Measurements from ENCODE around the gene F13B. TPM values are rescaled to one million over a fixed set of nuclear protein-coding genes. Genes with fewer than 3 reads are reported as not detected.
A peak's percentile ranks its signal among the peaks of the same experiment; 100 is the strongest.
"Not testable (repeated sequence)": the region's sequence is repeated elsewhere in the genome, so short reads cannot be mapped to it uniquely, and the experiment has no call there.

F13B gene
- total RNA-seq, result not detected
- long read RNA-seq, result 0 reads

DNA sequence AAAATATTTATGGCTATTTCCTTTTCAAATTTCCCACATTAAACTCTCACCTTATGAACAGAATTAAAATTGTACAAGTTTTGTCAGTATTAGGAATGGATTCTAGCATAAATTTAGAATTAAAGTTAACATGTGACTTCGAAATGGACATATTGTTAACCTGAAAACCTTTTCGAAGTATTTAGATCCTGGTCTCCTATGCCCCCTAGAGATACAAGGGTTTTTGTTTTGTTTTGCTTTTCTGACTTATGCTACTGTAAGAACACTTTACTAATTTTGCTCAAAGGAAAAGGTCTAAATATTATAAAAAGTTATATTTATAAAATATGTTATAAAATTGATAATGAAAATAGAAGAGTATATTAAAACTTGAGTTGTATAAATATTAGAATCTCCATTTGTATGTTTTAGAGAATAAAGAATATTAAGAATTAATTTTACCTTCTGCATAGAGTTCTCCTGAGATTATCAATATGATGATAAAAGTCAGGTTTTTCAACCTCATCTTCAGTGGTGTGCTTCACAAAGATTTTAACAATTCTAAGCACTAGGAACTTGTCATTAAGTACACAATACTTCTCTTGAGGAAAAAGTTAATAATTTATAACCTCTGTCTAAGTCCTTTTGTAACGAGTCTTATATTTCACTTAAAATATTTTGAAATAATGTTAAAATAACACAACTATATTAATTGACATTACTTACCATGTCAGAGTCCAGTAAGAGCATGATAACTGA, at the start of gene F13B:
F13B (minus strand) TSS at position 542 of the 738 bp plus-strand sequence; CDS start at position 505, 37 bp downstream.
- intact Hi-C loops (cut with micrococcal nuclease), result no loop called here
- DNase-seq (no peak), ATAC-seq (no peak)

- intact Hi-C loops (cut with micrococcal nuclease), result no loop called here
- DNase-seq, result no peak
- ATAC-seq, result no peak
Measured at GRCh38 chr1:197116156-197116555, 49.1 kb upstream of the F13B start.

DNA sequence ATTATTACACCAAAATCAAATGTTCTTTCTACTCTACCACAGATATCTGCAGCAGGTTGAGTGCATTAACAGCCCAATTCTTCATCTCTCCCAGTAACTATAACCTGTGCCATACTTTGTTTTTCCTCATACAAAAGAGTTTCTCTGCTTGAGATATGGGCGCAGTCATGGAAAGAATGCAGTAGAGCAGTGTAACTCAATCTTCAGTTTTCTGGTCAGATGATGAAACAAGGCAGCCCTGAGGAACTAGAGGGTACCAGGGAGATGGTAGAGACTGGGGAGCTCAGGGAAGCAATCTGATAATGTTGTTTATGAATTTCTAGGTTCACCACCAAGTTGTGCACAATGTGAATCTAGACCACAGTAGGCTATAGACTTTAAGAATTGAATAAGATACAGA, 39.8 kb upstream of the F13B start:
- intact Hi-C loops (cut with micrococcal nuclease), result no loop called here
- no peak for DNase-seq
- ATAC-seq, result no peak

GRCh38 chr1:197103300-197103699, 36.2 kb upstream of the F13B start:
- peak; percentile 19 for ATAC-seq
- no peak for DNase-seq
- intact Hi-C loops (cut with micrococcal nuclease), result no loop called here

DNA sequence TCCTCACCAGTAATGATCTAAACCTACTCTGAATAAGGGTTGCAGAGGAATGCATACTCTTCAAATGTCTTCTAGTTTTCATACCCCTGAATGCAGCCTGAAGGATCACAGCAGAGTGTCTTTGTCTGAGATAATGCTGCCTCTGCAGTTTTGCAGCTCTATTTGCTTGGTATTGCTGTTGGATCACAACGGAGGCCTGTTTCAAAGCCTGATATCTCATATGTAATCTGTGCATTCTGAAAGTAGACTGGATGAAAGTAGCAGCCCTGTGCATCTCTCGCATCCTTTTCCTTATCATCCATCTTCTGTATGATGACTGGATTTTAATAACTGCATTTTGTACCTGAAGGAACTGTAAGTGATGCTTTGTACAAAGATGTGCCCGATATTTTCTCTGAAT, 34.9 kb upstream of the F13B start:
- intact Hi-C loops (cut with micrococcal nuclease), result no loop called here
- DNase-seq (no peak), ATAC-seq (no peak)

DNA sequence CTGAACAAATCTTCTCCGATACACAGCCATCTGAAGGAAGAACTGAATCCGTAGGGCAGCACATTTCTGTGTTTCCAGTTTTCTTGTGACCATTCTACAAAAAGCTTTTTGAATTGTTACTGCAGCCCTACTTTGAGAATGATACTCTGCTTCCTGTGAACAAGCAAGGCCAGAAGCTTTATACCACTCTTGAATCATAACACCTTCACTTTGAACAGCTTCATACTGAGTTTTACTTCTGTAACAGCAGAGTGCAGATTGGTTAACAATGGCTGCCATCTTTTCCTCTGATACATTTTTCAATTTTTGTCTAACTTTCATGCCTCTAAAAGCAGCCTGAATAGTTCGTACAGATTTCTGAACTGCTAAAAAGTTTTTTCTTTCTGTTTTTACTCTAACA, 33.6 kb upstream of the F13B start:
- ATAC-seq, result no peak
- DNase-seq, result no peak
- intact Hi-C loops (cut with micrococcal nuclease), result no loop called here

DNA sequence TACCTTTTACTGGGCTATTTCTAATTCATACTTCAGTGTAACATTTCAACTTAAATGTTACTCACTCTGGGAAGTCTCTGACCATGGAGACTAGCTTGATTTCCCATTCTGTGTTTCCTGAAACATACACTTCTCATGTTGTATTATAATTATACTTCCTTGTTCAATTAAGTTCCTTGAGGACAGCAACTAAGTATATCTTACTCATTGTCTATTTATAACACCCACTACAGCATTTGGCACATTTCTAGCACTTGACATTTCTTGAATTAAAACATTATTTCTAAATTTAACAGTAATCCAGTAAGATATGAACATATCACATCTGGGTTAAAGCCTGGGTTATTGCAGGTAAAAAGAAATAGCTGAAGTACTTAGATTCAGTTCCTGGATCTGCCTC, 32.4 kb upstream of the F13B start:
- ATAC-seq, result peak; percentile 48
- intact Hi-C loops (cut with micrococcal nuclease), result no loop called here
- no peak for DNase-seq

DNA sequence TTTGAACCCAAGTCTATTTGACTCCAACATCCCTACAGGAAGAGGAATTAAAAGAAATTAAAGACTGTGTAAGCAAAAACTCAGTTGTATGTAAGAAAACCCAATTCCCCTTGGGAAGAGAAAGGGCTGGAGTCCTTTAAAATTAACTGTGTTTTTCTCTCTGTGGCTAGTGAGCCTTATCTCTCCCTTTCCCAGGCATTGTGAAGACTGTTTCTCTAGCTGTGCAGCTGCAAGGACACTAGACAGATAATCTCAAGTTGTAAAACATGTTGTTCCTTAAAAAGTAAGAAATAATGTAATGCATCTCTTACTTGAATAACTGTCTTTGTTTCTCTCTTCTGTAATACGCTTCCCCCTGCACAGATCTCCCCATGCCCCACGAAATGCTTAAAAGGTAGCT, 29.9 kb upstream of the F13B start:
- DNase-seq; intact Hi-C loops (cut with micrococcal nuclease); ATAC-seq: not testable (repeated sequence)

DNA sequence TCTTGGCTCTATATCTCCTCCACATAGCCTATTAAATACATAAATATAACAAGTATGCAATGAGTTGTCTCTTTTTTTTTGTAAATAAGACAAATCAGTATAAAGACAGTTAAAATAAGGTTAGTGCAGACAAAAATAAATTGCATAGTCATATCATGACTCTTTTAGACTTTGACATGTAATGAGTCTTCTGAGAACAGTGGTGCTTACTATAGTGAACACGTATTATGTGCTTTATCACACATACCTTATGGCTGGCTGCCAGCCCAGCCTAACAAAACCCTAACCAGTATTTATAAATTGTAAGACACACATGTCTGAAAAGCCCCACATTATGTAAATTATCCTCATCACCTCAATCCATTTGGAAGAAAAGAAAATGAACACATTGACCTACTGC, 29.1 kb upstream of the F13B start:
- intact Hi-C loops (cut with micrococcal nuclease), result no loop called here
- DNase-seq (peak; percentile 20), ATAC-seq (no peak)

- intact Hi-C loops (cut with micrococcal nuclease), result no loop called here
- ATAC-seq, result no peak
- DNase-seq, result no peak
Measured at GRCh38 chr1:197093226-197093885, 26.3 kb upstream of the F13B start.

DNA sequence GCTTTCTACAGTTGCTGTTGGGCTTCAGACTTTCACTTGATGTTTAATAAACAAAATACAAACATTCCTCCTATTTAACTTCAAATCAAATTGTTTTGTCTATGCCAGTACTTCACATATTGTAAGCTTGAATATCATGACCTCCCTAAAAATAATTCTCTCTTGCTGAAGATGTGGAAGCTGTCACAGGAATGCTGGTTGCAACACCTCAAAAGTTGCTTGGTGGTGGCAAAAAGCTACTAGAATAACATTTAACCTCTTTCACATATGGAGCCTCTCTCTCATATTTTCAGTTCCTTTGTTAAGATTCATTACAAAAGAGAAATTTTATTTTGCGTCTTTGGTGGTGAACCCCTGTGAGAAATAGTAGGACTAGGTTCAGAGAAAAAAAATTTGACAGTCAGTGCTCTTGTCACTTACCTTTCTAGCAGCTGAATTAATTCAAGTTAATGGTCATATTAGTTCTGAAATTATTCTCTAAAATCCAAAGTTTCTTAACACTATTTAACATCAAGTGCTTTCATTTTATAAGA, 25.5 kb upstream of the F13B start:
- DNase-seq (no peak), ATAC-seq (no peak)
- intact Hi-C loops (cut with micrococcal nuclease), result no loop called here

- intact Hi-C loops (cut with micrococcal nuclease), result no loop called here
- ATAC-seq (no peak), DNase-seq (no peak)
Measured at GRCh38 chr1:197083474-197083873, 16.4 kb upstream of the F13B start.

DNA sequence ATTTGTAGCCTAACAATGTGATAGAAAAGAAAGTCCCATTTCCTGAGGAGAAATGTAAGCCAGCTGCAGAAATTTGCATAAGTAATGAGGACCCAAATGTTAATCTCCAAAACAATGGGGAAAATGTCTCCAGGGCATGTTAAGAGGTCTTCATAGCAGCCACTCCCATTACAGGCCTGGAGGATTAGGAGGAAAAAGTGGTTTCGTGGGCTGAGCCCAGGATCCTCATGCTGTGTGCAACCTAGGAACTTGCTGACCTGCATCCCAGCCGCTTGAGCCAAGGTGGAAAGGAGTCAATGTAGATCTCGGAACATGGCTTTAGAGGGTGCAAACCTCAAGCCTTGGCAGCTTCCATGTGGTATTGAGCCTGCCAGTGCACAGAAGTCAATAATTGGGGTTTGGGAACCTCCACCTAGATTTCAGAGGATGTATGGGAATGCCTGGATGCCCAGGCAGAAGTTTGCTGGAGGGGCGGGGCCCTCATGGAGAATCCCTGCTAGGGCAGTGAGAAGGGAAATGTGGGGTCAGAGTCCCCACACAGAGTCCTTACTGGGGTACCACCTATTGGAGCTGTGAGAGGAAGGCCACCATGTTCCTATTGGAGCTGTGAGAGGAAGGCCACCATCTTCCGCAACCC, 14.2 kb upstream of the F13B start:
- DNase-seq (no peak), ATAC-seq (no peak)
- intact Hi-C loops (cut with micrococcal nuclease), result no loop called here

DNA sequence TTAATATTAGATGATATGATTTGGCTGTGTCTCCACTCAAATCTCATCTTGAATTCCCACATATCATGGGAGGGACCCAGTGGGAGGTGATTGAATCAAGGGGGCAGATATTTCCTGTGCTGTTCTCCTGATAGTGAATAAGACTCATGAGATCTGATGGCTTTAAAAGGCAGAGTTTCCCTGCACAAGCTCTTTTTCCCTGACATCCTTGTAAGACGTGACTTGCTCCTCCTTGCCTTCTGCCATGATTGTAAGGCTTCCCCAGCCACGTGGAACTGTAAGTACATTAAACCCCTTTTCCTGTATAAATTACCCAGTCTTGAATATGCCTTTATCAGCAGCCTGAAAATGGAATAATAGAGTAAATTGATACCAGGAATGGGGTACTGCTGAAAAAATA, 13.3 kb upstream of the F13B start:
- no peak for ATAC-seq
- DNase-seq, result no peak
- intact Hi-C loops (cut with micrococcal nuclease), result no loop called here

DNA sequence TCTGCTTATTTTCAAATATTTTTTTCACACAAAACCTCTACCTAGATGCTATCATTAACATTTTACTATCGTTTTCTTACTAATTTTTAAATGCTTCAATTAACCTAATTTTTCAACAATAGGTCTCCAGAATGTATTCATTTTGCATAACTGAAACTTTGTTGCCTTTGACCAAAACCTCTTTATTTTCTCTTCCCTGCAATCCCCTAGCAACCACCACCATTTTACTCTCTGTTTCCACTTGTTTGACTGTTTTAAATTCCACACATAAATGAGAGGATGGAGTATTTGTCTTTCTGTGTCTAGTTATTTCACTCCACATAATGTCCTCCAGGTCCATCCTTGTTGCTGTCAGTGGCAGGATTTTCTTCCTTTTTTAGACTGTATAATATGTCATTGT, 9.5 kb upstream of the F13B start:
- DNase-seq (no peak), ATAC-seq (no peak)
- intact Hi-C loops (cut with micrococcal nuclease), result no loop called here

- ATAC-seq, result no peak
- intact Hi-C loops (cut with micrococcal nuclease), result no loop called here
Measured at GRCh38 chr1:197073978-197074377, 6.9 kb upstream of the F13B start.

DNA sequence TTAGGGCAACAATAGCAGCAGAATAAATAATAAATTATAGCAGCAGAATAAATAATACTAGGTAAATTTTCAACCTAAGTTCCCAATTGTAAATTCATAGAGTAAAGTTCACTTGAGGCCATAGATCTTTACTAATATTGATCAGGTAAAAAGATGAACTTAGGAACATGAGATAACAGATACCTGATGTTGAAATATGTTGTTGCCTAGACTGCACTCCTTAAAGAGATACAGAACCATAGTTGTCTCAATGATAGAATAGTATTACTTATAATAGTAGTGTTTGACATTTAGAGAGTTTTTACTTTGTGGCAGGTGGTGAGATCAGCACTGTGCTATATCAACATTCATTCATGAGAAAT, 378 bp upstream of the F13B start:
- intact Hi-C loops (cut with micrococcal nuclease), result no loop called here
- no peak for ATAC-seq
- no peak for DNase-seq

More at GRCh38 chr1:197073978-197074377, 6.9 kb upstream of the F13B start:
- DNase-seq, result no peak

DNA sequence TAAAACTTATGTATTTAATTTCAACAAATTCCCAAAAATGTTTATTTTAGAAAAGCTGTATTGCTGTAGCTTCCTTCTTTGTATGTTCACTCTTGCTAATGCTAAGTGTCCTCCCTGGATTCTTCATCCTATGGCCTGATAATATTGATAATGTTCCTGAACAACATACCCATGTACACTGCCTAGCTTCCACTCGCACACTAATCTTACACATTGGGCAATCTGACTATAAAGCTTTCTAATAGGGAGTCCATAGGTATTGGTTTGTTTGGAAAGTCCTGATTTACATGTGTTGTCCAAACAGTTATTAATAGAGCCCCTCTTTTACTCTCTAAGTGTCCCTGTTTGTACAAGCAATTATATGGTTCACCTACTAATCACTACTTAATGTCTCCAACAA, 783 bp downstream of the F13B start:
- intact Hi-C loops (cut with micrococcal nuclease), result no loop called here
- DNase-seq (no peak), ATAC-seq (no peak)

GRCh38 chr1:197065559-197065958, 1.5 kb downstream of the F13B start:
- intact Hi-C loops (cut with micrococcal nuclease), result no loop called here
- ATAC-seq (no peak), DNase-seq (no peak)

DNA sequence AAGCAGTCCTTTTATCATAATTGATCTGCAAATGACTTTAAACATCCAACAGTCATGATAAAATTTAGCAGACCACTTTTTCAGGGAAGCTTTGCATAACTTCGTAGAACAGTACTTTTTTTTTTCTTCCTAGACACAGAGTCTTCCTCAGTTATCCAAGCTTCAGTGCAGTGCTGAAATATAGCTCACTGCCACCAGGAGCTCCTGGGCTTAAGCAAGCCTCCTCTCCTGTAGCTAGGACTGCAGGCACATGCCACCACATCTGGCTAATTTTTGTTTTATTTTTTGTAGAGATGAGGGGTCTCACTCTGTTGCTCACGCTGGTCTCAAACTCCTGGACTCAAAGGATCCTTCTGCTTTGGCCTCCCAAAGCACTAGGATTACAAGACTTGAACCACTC, 3.8 kb downstream of the F13B start:
- no peak for ATAC-seq
- no peak for DNase-seq
- intact Hi-C loops (cut with micrococcal nuclease), result no loop called here

Measured in left ventricle myocardium superior (tissue), 1 donor.